ENCODE results near the gene TFAP2C.
"Not testable (repeated sequence)": the region's sequence is repeated elsewhere in the genome, so short reads cannot be mapped to it uniquely, and the experiment has no call there.

- not testable (repeated sequence) for TF ChIP-seq CTCF, POLR2A (IDR thresholded peaks at IDR 0.05)
Measured at GRCh38 chr20:56658341-56658947, 29.3 kb downstream of the TFAP2C start.
